GM21723 (cell line): ENCODE data around the gene FAM200C.
"Not testable (repeated sequence)": the region's sequence is repeated elsewhere in the genome, so short reads cannot be mapped to it uniquely, and the experiment has no call there.

ENCODE experiments used
- ATAC-seq: cut with Tn5 transposase; IDR thresholded peaks from one replicate; pipeline ENCODE4 v1.9.1; 2021; ENCODE audit warnings: mild to moderate bottlenecking, moderate library complexity; ENCODE audit not compliant: unreplicated experiment

FAM200C gene

DNA sequence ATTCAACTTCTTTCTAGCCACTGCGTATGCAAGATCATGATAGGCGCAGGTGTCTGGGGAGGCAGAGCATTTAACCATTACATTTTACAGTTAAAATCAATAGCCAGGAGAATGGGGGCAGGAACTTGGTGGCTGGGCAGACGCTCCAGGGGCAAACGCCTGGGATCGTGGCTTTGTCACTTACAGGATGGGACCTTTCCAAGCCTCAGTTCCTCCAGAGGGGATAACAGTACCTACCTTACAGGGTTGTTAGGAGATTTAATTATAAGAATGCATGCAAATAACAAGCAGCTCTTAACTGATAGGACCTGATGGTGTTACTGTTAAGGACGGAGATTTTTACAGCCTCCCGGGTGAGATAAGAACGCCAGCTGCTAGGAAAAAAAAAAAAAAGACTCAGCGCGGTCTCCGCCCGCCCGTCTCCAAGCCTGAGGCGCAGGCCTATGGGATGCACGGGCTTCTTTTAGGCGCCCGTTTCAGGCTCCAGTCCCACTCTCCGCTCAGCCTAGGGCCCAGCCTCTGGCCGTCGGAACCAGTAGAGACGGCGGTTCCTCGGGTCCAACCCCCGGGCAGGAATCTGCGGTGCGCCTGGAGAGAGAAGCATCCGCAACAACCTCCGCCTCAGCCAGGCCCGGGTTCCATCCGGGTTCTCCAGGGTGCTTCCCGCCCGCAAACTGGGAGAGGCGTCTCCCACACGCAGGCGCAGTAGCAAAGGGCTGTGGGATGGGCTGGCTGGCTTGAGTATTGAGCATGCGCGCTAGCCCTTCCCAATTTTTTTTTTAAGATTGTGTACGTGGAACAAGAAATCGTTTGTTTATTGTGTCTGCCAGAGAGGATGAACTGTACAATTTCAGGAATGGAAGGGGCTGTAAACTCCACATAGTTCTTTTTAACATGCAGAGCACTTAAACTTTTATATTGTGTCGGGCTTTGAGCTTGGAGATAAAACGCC is at the start of gene FAM200C:
Gene FAM200C (minus strand): TSS at position 653 of the 952 bp plus-strand sequence. CDS start 4,564 bp downstream, outside the sequence.
- peak; percentile 87 for ATAC-seq

DNA sequence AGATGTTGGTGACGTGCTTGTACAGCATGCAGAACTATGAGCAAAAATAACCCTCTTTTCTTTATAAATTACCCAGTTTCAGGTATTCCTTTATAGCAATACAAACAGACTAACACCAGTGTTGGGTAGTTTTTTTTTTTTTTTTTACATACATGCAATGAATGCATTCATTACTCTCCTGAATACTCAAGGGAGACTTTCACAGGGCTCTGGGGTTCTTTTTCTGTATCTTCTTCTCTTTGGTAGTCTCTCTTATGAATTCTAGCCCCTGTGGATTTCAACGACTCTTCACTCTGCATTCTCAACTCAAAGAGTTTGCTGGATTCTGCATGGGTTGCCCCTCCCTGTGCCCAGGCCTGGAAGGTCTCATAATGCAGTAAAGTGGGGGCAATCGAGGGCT is 49.6 kb upstream of the FAM200C start:
- ATAC-seq: no peak

DNA sequence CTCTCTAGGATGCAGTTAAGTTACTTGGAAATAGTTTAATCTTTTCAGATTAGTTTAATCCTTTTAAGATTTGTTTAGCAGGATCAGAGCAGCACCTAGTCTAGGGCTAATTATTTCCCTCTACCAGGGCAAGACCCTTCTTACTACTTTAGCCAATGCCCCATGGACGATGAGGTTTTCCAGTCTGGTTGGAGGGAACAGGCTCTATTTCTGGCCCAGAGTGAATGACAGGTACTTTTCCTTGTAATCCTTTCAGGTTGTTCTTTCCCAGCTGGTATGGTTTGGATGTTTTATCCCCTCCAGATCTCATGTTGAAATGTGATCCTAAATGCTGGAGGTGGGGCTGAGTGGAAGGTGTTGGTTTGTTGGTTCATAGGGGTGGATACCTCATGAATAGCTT is 49.0 kb upstream of the FAM200C start:
- no peak for ATAC-seq

GRCh38 chr5:160445751-160446150 is 45.9 kb upstream of the FAM200C start:
- no peak for ATAC-seq

DNA sequence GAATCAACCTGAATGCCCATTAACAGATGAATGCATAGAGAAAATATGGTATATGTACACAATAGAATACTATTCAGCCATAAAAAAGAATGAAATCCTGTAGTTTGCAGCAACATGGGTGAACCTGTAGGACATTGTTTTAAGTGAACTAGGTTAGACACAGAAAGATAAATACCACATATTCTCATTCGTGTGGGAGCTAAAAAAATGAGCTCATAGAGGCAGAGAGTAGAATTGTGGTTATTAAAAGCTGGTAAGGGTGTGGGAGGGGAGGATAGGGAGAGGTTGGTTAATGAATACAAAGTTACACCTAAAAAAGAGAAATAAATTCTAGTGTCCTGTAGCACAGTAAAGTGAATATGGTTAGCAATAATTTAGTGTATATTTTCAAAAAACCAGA is 45.3 kb upstream of the FAM200C start:
- ATAC-seq: no peak

GRCh38 chr5:160444407-160444806 is 44.6 kb upstream of the FAM200C start:
- no peak for ATAC-seq

GRCh38 chr5:160442824-160443431 is 43.1 kb upstream of the FAM200C start:
- ATAC-seq: peak; percentile 24

- peak; percentile 17 for ATAC-seq
These were observed 41.5 kb upstream of the FAM200C start for GRCh38 chr5:160441311-160441781.

DNA sequence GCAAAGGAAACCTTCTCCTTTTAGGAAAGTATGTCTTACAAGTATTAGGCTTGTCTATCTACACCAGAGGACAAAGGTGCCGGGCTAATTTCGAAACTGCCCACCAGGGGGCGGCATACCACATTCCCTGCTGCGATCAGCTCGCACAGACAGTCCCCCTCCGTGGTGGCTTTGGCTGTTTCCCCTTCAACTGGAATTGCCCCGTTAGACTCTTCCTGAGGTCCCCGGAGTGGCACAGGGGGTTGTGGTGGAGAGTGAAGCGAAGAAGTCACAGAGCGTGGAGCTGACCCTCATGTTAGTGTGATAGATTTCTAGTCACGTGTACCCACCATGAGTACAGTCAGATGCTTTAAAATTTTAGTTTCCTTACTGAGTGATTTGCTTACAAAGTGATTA is 39.3 kb upstream of the FAM200C start:
- ATAC-seq: peak; percentile 63

DNA sequence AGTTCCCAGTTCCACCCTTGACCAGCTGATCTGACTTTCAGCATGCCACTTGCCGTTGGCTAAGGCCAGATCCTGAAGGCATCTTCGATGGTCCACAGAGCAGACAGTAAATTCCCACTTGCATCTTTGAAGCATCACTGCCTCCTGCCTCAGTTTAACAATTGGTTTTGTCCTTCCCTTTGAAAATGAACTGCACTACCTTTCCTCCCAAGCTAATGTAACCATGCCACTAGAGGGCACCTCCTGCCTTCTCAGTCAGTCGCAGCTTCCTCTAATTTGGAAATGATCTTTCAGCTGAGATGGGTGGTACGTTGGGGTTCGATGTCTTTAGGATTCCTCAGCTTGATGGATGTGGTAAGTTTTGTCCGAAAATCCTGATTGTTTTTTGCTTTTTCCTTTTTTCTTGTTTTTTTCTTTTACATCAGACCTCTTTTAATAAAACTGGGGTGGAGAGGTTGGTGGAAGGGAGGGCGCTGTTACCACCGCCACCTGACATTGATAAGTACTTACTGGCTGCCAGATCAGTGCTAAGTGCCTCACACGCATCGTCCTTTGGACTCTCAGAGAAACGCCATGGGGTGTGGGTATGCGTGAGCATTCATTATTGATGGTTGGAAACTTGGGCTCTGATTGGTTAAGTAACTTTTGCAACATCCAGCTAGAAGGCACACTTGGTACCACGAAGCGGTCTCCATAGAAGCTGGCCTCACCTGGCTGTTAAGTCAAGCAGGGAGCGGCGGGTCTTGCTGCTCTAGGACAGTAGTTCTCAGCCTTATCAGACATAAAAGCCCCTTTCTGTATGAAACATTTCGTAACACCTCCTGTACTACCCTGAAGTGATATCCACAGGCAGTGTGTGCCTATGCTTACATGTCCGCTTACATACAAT is 38.7 kb upstream of the FAM200C start:
- ATAC-seq: peak; percentile 34

DNA sequence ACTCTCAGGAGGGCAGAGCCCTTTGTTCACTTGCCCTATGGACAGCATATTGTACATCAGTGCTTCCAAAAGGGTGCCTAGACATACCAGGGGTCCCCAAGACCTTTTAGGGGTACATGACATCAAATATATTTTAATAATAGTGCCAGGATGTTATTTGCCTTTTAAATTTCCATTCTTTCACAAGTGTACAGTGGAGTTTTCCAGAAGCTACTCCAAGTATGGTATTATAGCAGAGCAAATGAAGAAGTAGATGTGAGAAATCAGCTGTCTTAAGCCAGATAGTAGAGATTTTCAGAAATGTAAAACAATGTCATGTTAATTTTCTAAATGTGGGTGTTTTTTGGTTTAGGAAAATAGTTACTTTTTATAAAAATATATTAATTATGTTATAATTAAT is 37.4 kb upstream of the FAM200C start:
- no peak for ATAC-seq

GRCh38 chr5:160436661-160437060 is 36.8 kb upstream of the FAM200C start:
- ATAC-seq: not testable (repeated sequence)

GRCh38 chr5:160436017-160436416 is 36.2 kb upstream of the FAM200C start:
- no peak for ATAC-seq

DNA sequence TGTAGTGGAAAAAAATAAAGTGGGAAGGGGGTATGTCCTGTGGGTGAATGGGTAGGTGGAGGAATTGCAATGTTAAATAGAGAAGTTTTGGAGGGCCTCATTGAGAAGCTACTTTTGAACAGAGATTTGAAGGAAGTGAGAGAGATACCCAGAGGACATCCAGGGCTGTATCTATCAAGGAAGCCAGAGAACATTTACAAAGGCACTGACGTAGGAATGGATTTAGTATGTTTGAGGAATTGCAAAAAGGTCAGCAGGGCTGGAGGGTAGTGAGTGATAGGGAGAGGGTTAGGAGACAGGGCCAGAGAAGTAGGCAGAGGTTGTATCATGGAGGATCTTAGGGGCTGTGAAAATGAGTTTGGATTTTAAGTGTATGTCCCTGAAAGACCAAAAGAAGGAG is 35.7 kb upstream of the FAM200C start:
- no peak for ATAC-seq

- ATAC-seq: peak; percentile 82
These were observed 34.2 kb upstream of the FAM200C start for GRCh38 chr5:160434022-160434531.

- ATAC-seq: no peak
These were observed 32.9 kb upstream of the FAM200C start for GRCh38 chr5:160432787-160433186.

GRCh38 chr5:160432196-160432595 is 32.3 kb upstream of the FAM200C start:
- ATAC-seq: no peak

DNA sequence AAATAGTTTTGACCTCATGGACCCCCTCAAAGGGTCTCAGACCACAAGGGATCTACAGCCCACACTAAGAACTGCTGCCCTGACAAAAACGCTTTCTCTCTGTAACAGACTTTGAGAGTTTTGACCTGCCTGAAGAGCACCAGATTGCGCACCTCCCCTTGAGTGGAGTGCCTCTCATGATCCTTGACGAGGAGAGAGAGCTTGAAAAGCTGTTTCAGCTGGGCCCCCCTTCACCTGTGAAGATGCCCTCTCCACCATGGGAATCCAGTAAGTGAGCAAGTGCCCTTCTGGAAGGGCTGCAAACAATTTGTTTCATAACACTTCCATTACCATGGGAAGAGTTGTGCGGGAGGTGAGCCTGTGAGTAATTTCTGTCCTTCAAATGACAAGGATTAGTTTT is 27.8 kb upstream of the FAM200C start:
- ATAC-seq: no peak

DNA sequence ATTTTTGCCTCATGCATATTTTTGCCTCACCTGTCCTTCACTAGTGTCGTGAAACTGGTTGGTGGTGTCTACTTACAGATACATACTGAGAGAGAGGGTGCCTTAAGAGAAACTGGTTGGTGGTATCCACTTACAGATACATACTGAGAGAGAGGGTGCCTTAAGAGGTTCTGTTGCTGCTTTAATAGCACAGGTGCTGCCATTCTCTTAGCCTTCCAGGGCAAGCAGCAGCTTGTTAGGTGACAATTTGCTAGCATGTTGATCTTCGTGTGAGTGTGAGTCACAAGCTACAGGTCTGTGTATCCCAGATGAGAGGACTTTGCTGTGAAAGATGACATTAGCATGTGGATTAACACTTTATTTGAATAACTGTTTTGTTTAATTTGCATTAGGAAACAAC is 23.2 kb upstream of the FAM200C start:
- ATAC-seq: no peak

DNA sequence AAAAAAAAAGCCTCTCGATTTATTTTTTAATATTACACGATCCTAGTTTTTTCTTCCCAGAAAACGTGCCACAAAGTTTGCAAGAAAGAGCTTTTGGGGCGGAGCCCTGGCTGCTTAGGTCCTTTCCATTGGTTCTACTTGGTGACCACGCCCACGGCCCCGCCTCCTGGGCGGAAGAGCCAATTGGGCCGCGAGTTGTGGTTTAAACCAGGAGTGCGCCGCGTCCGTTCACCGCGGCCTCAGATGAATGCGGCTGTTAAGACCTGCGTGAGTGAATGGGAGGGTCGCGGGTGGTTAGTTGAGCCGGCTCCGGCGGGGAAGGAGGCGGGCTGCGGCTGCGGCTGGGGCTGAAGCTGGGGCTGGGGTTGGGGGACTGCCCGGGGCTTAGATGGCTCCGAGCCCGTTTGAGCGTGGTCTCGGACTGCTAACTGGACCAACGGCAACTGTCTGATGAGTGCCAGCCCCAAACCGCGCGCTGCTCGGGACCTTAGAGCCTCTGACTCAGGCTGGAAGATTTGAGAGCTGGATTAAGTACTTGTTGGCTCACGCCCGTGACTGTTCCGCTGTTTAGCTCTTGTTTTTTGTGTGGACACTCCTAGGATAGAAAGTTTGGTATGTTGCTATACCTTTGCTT is 21.9 kb upstream of the FAM200C start, which contains the start of gene PTTG1:
Gene PTTG1 (plus strand): TSS at position 231 of the 634 bp plus-strand sequence. CDS start 458 bp downstream, outside the sequence.
- peak; percentile 72 for ATAC-seq
